Neural cell (in vitro differentiated cells): ENCODE results near the gene SOCS4. TPM values are rescaled to one million over a fixed set of nuclear protein-coding genes. Genes with fewer than 3 reads are reported as not detected.

Experiments
- H2AFZ ChIP-seq: fragments of 200-600, 300-800 bp; sonication (generic), shearing (Covaris generic); 2 replicates; pipeline ENCODE4 v1.6.0; 2014; ENCODE audit warnings: low read depth, mild to moderate bottlenecking, antibody characterized with exemption, low read length, moderate library complexity
- H3F3A ChIP-seq: fragments of 200-600 bp; shearing (Covaris generic); 2 replicates; pipeline ENCODE4 v1.6.1; 2016; ENCODE audit warnings: mild to moderate bottlenecking, moderate library complexity, mixed read lengths, antibody characterized with exemption, low read length; ENCODE audit not compliant: insufficient read depth, poor library complexity, severe bottlenecking
- H3K27ac ChIP-seq: fragments of 200-600, 300-800 bp; sonication (generic), shearing (Covaris generic); 2 replicates; pipeline ENCODE4 v1.5.1; 2014; ENCODE audit warnings: mild to moderate bottlenecking, low read length, moderate library complexity
- H3K27me3 ChIP-seq: fragments of 300-800, 200-600 bp; sonication (generic), shearing (Covaris generic); 2 replicates; pipeline ENCODE4 v1.6.0; 2014; ENCODE audit warnings: mild to moderate bottlenecking, low read depth, low read length, moderate library complexity; ENCODE audit not compliant: insufficient read depth
- H3K36me3 ChIP-seq: fragments of 300-800, 200-600 bp; sonication (generic), shearing (Covaris generic); 2 replicates; pipeline ENCODE4 v1.5.1; 2014; ENCODE audit warnings: mild to moderate bottlenecking, antibody characterized with exemption, low read length, moderate library complexity; ENCODE audit not compliant: insufficient read depth
- H3K4me2 ChIP-seq: fragments of 300-800, 200-600 bp; sonication (generic), shearing (Covaris generic); 2 replicates; pipeline ENCODE4 v1.6.0; 2014; ENCODE audit warnings: mild to moderate bottlenecking, low read length
- H3K4me3 ChIP-seq: fragments of 300-800, 200-600 bp; sonication (generic), shearing (Covaris generic); 2 replicates; pipeline ENCODE4 v1.5.1; 2014; ENCODE audit warnings: mild to moderate bottlenecking, low read length, moderate library complexity
- H3K79me2 ChIP-seq: fragments of 200-600 bp; shearing (Covaris generic); replicated peaks from 2 replicates; pipeline ENCODE4 v1.6.0; 2014; ENCODE audit warnings: mild to moderate bottlenecking, low read length, moderate library complexity; ENCODE audit not compliant: insufficient read depth
- H3K9ac ChIP-seq: fragments of 300-800, 200-600 bp; sonication (generic), shearing (Covaris generic); 2 replicates; pipeline ENCODE4 v1.6.1; 2016; ENCODE audit warnings: mild to moderate bottlenecking, low read length, mixed read lengths
- H3K9me2 ChIP-seq: fragments of 200-600 bp; shearing (Covaris generic); 2 replicates; pipeline ENCODE4 v1.6.1; 2016; ENCODE audit warnings: mild to moderate bottlenecking, low read length, mixed read lengths; ENCODE audit not compliant: insufficient read depth
- H3K9me3 ChIP-seq: fragments of 200-600, 300-800 bp; sonication (generic), shearing (Covaris generic); 2 replicates; pipeline ENCODE4 v1.6.1; 2016; ENCODE audit warnings: mild to moderate bottlenecking, mixed run types, low read length, moderate library complexity, mixed read lengths
- H4K20me1 ChIP-seq: fragments of 200-600 bp; shearing (Covaris generic); 2 replicates; pipeline ENCODE4 v1.6.1; 2016; ENCODE audit warnings: mild to moderate bottlenecking, mixed run types; ENCODE audit not compliant: insufficient read depth
- EP300 ChIP-seq: fragments of 450-650 bp; conservative IDR thresholded peaks from 2 replicates; pipeline ENCODE4 v1.6.1; 2014; ENCODE audit warnings: antibody characterized with exemption, mild to moderate bottlenecking, moderate library complexity; ENCODE audit not compliant: poor library complexity, severe bottlenecking
- EZH2 ChIP-seq: fragments of 200-600, 300-800 bp; shearing (Covaris generic), sonication (generic); IDR thresholded peaks from 2 replicates; pipeline ENCODE4 v1.6.1; 2014; ENCODE audit warnings: antibody characterized with exemption, low read length, borderline replicate concordance, mild to moderate bottlenecking; ENCODE audit not compliant: insufficient read depth, poor library complexity, severe bottlenecking
- MXI1 ChIP-seq: fragments of 450-650 bp; conservative IDR thresholded peaks from 2 replicates; pipeline ENCODE4 v1.6.1; 2014; ENCODE audit warnings: antibody characterized with exemption, mild to moderate bottlenecking; ENCODE audit not compliant: poor library complexity, severe bottlenecking
- POLR2AphosphoS5 ChIP-seq: IDR thresholded peaks from 2 replicates; pipeline ENCODE4 v1.6.1; 2012
- RAD21 ChIP-seq: fragments of 450-650 bp; conservative IDR thresholded peaks from 2 replicates; pipeline ENCODE4 v1.6.1; 2014; ENCODE audit warnings: antibody characterized with exemption, mild to moderate bottlenecking, moderate library complexity
- REST ChIP-seq: IDR thresholded peaks from 2 replicates; pipeline ENCODE4 v1.6.1; 2012; ENCODE audit warnings: borderline replicate concordance
- SMC3 ChIP-seq: fragments of 450-650 bp; conservative IDR thresholded peaks from 2 replicates; pipeline ENCODE4 v1.6.1; 2014; ENCODE audit warnings: antibody characterized with exemption, mild to moderate bottlenecking, moderate library complexity; ENCODE audit not compliant: poor library complexity
- TAF1 ChIP-seq: IDR thresholded peaks from 2 replicates; pipeline ENCODE4 v1.6.1; 2012; ENCODE audit warnings: low read depth
- polyA plus RNA-seq: library from polyadenylated mRNA; depleted of rRNA; stranded (reverse); fragments of >200 nt; gene quantifications from 2 replicates; pipeline ENCODE4 v1.2.3, GENCODE V29; 2014
- TF ChIP-seq, protein P1 (sequence below): fragments of 450-650 bp; IDR thresholded peaks from 2 replicates; pipeline ENCODE4 v1.5.1; 2014; ENCODE audit warnings: antibody characterized with exemption, mild to moderate bottlenecking, moderate library complexity; ENCODE audit not compliant: poor library complexity, severe bottlenecking

The SOCS4 gene
- polyA plus RNA-seq, 1 donor from 2014 or later: 27.3 TPM

DNA sequence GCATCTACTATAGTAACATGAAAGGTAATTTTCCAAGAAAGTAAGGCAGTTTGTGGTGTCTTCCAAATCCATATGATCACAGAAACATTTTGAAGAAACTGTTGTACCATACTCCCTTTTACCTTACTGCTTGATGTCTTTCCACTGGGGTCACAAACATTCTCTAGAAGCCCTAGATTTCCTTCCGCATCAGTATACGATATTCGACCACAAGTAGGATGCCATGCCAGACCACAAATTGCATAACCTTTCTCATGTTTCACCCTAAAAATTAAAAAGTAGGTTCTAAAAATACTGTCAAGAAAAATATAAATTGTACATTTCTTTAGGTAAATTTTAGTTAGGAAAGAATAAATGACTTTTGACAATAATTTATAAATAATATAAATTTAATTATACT lies 26.7 kb upstream of the SOCS4 start:
- Histone ChIP-seq H3K4me2 (no peak overlapping the region), H3F3A (no peaks in the 10 kb centered on the region), H3K9me3 (no peaks in the 10 kb centered on the region), H3K27me3 (no peaks in the 10 kb centered on the region), H3K4me3 (no peak overlapping the region), H4K20me1 (no peaks in the 10 kb centered on the region), H3K79me2 (no peaks in the 10 kb centered on the region), H2AFZ (no peak overlapping the region), H3K27ac (no peak overlapping the region), H3K9me2 (no peaks in the 10 kb centered on the region), H3K36me3 (no peaks in the 10 kb centered on the region), H3K9ac (no peak overlapping the region)
- TF ChIP-seq SMC3 (no peak), MXI1 (no peak), TAF1 (no peak), EZH2 (no peak), RAD21 (no peak), EP300 (no peak), REST (no peak), POLR2AphosphoS5 (no peak)
- TF ChIP-seq, protein P1, sequence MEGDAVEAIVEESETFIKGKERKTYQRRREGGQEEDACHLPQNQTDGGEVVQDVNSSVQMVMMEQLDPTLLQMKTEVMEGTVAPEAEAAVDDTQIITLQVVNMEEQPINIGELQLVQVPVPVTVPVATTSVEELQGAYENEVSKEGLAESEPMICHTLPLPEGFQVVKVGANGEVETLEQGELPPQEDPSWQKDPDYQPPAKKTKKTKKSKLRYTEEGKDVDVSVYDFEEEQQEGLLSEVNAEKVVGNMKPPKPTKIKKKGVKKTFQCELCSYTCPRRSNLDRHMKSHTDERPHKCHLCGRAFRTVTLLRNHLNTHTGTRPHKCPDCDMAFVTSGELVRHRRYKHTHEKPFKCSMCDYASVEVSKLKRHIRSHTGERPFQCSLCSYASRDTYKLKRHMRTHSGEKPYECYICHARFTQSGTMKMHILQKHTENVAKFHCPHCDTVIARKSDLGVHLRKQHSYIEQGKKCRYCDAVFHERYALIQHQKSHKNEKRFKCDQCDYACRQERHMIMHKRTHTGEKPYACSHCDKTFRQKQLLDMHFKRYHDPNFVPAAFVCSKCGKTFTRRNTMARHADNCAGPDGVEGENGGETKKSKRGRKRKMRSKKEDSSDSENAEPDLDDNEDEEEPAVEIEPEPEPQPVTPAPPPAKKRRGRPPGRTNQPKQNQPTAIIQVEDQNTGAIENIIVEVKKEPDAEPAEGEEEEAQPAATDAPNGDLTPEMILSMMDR: no peak

DNA sequence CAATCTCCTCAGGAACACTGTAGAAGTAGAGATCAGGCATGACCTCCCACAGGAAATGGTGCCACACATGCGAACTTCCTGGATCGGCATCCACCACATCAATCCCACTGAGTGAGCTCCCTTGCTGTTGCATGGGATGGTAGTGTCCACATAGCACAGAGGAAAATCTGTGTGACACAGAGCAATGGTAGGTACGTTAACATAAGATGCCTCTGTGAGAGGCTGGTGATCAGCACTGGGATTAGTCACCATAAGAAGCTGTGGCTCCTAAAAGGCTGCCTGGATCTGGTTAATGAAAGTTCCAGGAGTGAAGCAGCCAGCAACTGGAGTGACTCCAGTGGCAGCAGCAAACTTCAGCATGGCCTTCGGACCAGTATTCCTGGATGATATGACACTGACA lies 22.0 kb upstream of the SOCS4 start:
- TF ChIP-seq REST (no peak), EP300 (no peak), EZH2 (no peak), RAD21 (no peak), POLR2AphosphoS5 (no peak), TAF1 (no peak), MXI1 (no peak), SMC3 (no peak)
- TF ChIP-seq, protein P1: no peak
- H4K20me1 ChIP-seq: no peaks in the 10 kb centered on the region
- no peak overlapping the region for H3K9ac ChIP-seq
- H2AFZ ChIP-seq: no peak overlapping the region
- no peaks in the 10 kb centered on the region for H3K36me3 ChIP-seq
- no peak overlapping the region for H3K27ac ChIP-seq
- H3K79me2 ChIP-seq: no peaks in the 10 kb centered on the region
- H3F3A ChIP-seq: no peaks in the 10 kb centered on the region
- no peaks in the 10 kb centered on the region for H3K27me3 ChIP-seq
- H3K9me2 ChIP-seq: no peaks in the 10 kb centered on the region
- no peak overlapping the region for H3K4me3 ChIP-seq
- H3K4me2 ChIP-seq: no peak overlapping the region
- H3K9me3 ChIP-seq: no peaks in the 10 kb centered on the region
